ENCODE measurements around the gene NFATC1.

NFATC1 gene

GRCh38 chr18:79432376-79433120, 36.8 kb downstream of the NFATC1 start:
- Histone ChIP-seq H3K9me2 (replicated peaks; ENCODE audit: control insufficient read depth, low read length) (no peaks in the 10 kb centered on the region), H4K20me1 (ENCODE audit: control insufficient read depth, insufficient read depth, low read depth, low read length) (peaks cover 20% of the 10 kb centered on the region), H3K4me3 (ENCODE audit: low read length) (no peak overlapping the region), H3K27me3 (ENCODE audit: control insufficient read depth, low read length) (no peaks in the 10 kb centered on the region), H3K9me3 (ENCODE audit: control insufficient read depth, insufficient read depth, low read length) (no peaks in the 10 kb centered on the region), H3K27ac (ENCODE audit: low read depth, low read length) (no peak overlapping the region), H3K79me2 (ENCODE audit: control insufficient read depth, low read length) (peaks cover 44% of the 10 kb centered on the region), H3K36me3 (ENCODE audit: control insufficient read depth, low read length) (peaks cover 22% of the 10 kb centered on the region), H3K4me2 (ENCODE audit: low read length) (no peak overlapping the region), H3F3A (ENCODE audit: control insufficient read depth, insufficient read depth) (peaks cover 3% of the 10 kb centered on the region; the same call in 1 of the 2 replicates), H3K4me1 (ENCODE audit: control insufficient read depth, low read length) (peaks cover 34% of the 10 kb centered on the region)
- TF ChIP-seq CTCF (IDR thresholded peaks at IDR 0.05; ENCODE audit: low read depth, low read length, poor library complexity, severe bottlenecking) = no peak
- no peak for TF ChIP-seq EZH2phosphoT487 (IDR thresholded peaks at IDR 0.05; ENCODE audit: borderline replicate concordance, low read length)

- Histone ChIP-seq H4K20me1 (ENCODE audit: control insufficient read depth, insufficient read depth, low read depth, low read length) (peaks cover 25% of the 10 kb centered on the region), H3K4me1 (ENCODE audit: control insufficient read depth, low read length) (peaks cover 43% of the 10 kb centered on the region), H3K9me2 (replicated peaks; ENCODE audit: control insufficient read depth, low read length) (no peaks in the 10 kb centered on the region), H3K9me3 (ENCODE audit: control insufficient read depth, insufficient read depth, low read length) (no peaks in the 10 kb centered on the region), H3K4me2 (ENCODE audit: low read length) (no peak overlapping the region), H3K79me2 (ENCODE audit: control insufficient read depth, low read length) (peaks cover 47% of the 10 kb centered on the region), H3K4me3 (ENCODE audit: low read length) (no peak overlapping the region), H3K36me3 (ENCODE audit: control insufficient read depth, low read length) (peaks cover 28% of the 10 kb centered on the region), H3K27me3 (ENCODE audit: control insufficient read depth, low read length) (no peaks in the 10 kb centered on the region), H3K27ac (ENCODE audit: low read depth, low read length) (no peak overlapping the region), H3F3A (ENCODE audit: control insufficient read depth, insufficient read depth) (peaks cover 3% of the 10 kb centered on the region; the same call in 1 of the 2 replicates)
- TF ChIP-seq EZH2phosphoT487 (IDR thresholded peaks at IDR 0.05; ENCODE audit: borderline replicate concordance, low read length) (no peak), CTCF (IDR thresholded peaks at IDR 0.05; ENCODE audit: low read depth, low read length, poor library complexity, severe bottlenecking) (no peak)
These were observed 37.7 kb downstream of the NFATC1 start for GRCh38 chr18:79433431-79433830.

- H4K20me1 ChIP-seq (ENCODE audit: control insufficient read depth, insufficient read depth, low read depth, low read length) = peaks cover 32% of the 10 kb centered on the region
- peaks cover 50% of the 10 kb centered on the region for H3K79me2 ChIP-seq (ENCODE audit: control insufficient read depth, low read length)
- H3K4me2 ChIP-seq (ENCODE audit: low read length) = peak overlapping the region; percentile 68
- peaks cover 3% of the 10 kb centered on the region; the same call in 1 of the 2 replicates for H3F3A ChIP-seq (ENCODE audit: control insufficient read depth, insufficient read depth)
- H3K9me2 ChIP-seq (replicated peaks; ENCODE audit: control insufficient read depth, low read length) = no peaks in the 10 kb centered on the region
- H3K27ac ChIP-seq (ENCODE audit: low read depth, low read length) = peak overlapping the region; percentile 63
- no peaks in the 10 kb centered on the region for H3K27me3 ChIP-seq (ENCODE audit: control insufficient read depth, low read length)
- peaks cover 51% of the 10 kb centered on the region for H3K4me1 ChIP-seq (ENCODE audit: control insufficient read depth, low read length)
- H3K4me3 ChIP-seq (ENCODE audit: low read length) = peak overlapping the region; percentile 63
- no peak for TF ChIP-seq CTCF (IDR thresholded peaks at IDR 0.05; ENCODE audit: low read depth, low read length, poor library complexity, severe bottlenecking)
- TF ChIP-seq EZH2phosphoT487 (IDR thresholded peaks at IDR 0.05; ENCODE audit: borderline replicate concordance, low read length) = no peak
- H3K9me3 ChIP-seq (ENCODE audit: control insufficient read depth, insufficient read depth, low read length) = no peaks in the 10 kb centered on the region
- H3K36me3 ChIP-seq (ENCODE audit: control insufficient read depth, low read length) = peaks cover 38% of the 10 kb centered on the region
These were observed 39.1 kb downstream of the NFATC1 start for GRCh38 chr18:79434607-79435401.
